Hepatocyte (in vitro differentiated cells): Measurements from ENCODE around the gene ADAM11. TPM values are rescaled to one million over a fixed set of nuclear protein-coding genes. Genes with fewer than 3 reads are reported as not detected.
"Not testable (repeated sequence)": the region's sequence is repeated elsewhere in the genome, so short reads cannot be mapped to it uniquely, and the experiment has no call there.

ENCODE experiments used
- DNase-seq: peaks from one replicate; pipeline ENCODE4 v3.0.0-alpha.2; 2016; ENCODE audit warnings: low spot score
- H2AFZ ChIP-seq: fragments of 200-600 bp; sonication (generic); 2 replicates; pipeline ENCODE4 v1.6.0; 2016; ENCODE audit warnings: antibody characterized with exemption, mild to moderate bottlenecking
- H3K27ac ChIP-seq: fragments of 200-600 bp; sonication (generic); 2 replicates; pipeline ENCODE4 v1.5.1; 2016; ENCODE audit warnings: mild to moderate bottlenecking
- H3K27me3 ChIP-seq: fragments of 200-600 bp; sonication (generic); 2 replicates; pipeline ENCODE4 v1.6.1; 2016
- H3K36me3 ChIP-seq: fragments of 200-600 bp; sonication (generic); replicated peaks from 2 replicates; pipeline ENCODE4 v1.5.1; 2016; ENCODE audit warnings: low read depth; ENCODE audit not compliant: insufficient read depth
- H3K4me1 ChIP-seq: fragments of 200-600 bp; sonication (generic); 2 replicates; pipeline ENCODE4 v1.5.1; 2016; ENCODE audit warnings: mild to moderate bottlenecking, moderate library complexity; ENCODE audit not compliant: insufficient read depth
- H3K4me2 ChIP-seq: fragments of 200-600 bp; sonication (generic); 2 replicates; pipeline ENCODE4 v1.6.0; 2016
- H3K4me3 ChIP-seq: fragments of 200-600 bp; sonication (generic); 2 replicates; pipeline ENCODE4 v1.5.1; 2016; ENCODE audit warnings: mild to moderate bottlenecking
- H3K79me2 ChIP-seq: fragments of 200-600 bp; sonication (generic); 2 replicates; pipeline ENCODE4 v1.6.0; 2017; ENCODE audit warnings: mild to moderate bottlenecking
- H3K9me2 ChIP-seq: fragments of 200-600 bp; sonication (generic); replicated peaks from 2 replicates; pipeline ENCODE4 v1.6.0; 2017; ENCODE audit warnings: mild to moderate bottlenecking; ENCODE audit not compliant: insufficient read depth
- H3K9me3 ChIP-seq: fragments of 200-600 bp; sonication (generic); 2 replicates; pipeline ENCODE4 v1.5.1; 2016; ENCODE audit warnings: low read depth, mild to moderate bottlenecking
- H4K20me1 ChIP-seq: fragments of 200-600 bp; sonication (generic); 2 replicates; pipeline ENCODE4 v1.6.0; 2016; ENCODE audit warnings: mild to moderate bottlenecking; ENCODE audit not compliant: insufficient read depth, poor library complexity, severe bottlenecking
- CTCF ChIP-seq: fragments of 200-600 bp; sonication (generic); IDR thresholded peaks from 2 replicates; pipeline ENCODE4 v1.5.1; 2016; ENCODE audit warnings: antibody characterized with exemption, mild to moderate bottlenecking; ENCODE audit not compliant: poor library complexity
- EZH2 ChIP-seq: fragments of 200-600 bp; sonication (generic); IDR thresholded peaks from 2 replicates; pipeline ENCODE4 v1.6.1; 2016; ENCODE audit warnings: antibody characterized with exemption, mild to moderate bottlenecking, borderline replicate concordance
- EZH2phosphoT487 ChIP-seq: fragments of 200-600 bp; sonication (generic); IDR thresholded peaks from one replicate; pipeline ENCODE4 v1.6.1; 2018; ENCODE audit warnings: antibody characterized with exemption, mild to moderate bottlenecking, low read depth, moderate library complexity; ENCODE audit not compliant: unreplicated experiment, severe bottlenecking
- WGBS: methylation state at CpG from one replicate; pipeline ENCODE4 v1.1.6; 2016; ENCODE audit warnings: low lambda C conversion rate; ENCODE audit errors: missing lambda C conversion rate; 5-methylcytosine and 5-hydroxymethylcytosine counted together
- polyA plus RNA-seq: library from polyadenylated mRNA; unstranded; fragments of >200 nt; fragmentation: Nextera tagmentation; extraction: Ambion mirVana; gene quantifications from 2 replicates; pipeline ENCODE4 v1.2.1, GENCODE V29; 2016
- total RNA-seq: library from RNA; depleted of rRNA; stranded (reverse); fragments of >200 nt; gene quantifications from 2 replicates; pipeline ENCODE4 v1.2.3, GENCODE V29; 2014

Gene ADAM11
- total and polyA plus RNA-seq, 2 experiments from 2014 or later, result 0.50 to 0.90 TPM

GRCh38 chr17:44751331-44751730 is 7.5 kb upstream of the ADAM11 start:
- WGBS, result 97% methylated on average over 7 of the region's 7 CpGs
- H3K36me3 ChIP-seq, result no peaks in the 10 kb centered on the region
- no peaks in the 10 kb centered on the region for H4K20me1 ChIP-seq
- no peaks in the 10 kb centered on the region for H3K9me2 ChIP-seq
- H3K9me3 ChIP-seq, result no peaks in the 10 kb centered on the region
- TF ChIP-seq EZH2phosphoT487 (no peak), EZH2 (no peak), CTCF (no peak)
- H3K27me3 ChIP-seq, result no peaks in the 10 kb centered on the region
- no peak overlapping the region for H2AFZ ChIP-seq
- H3K4me2 ChIP-seq, result no peak overlapping the region
- DNase-seq, result no peak
- H3K4me1 ChIP-seq, result no peaks in the 10 kb centered on the region
- no peak overlapping the region for H3K27ac ChIP-seq
- H3K4me3 ChIP-seq, result no peak overlapping the region
- no peaks in the 10 kb centered on the region for H3K79me2 ChIP-seq

GRCh38 chr17:44751806-44752205 is 7.0 kb upstream of the ADAM11 start:
- Histone ChIP-seq H3K4me3 (no peak overlapping the region), H3K36me3 (no peaks in the 10 kb centered on the region), H3K4me2 (no peak overlapping the region), H3K79me2 (no peaks in the 10 kb centered on the region), H4K20me1 (no peaks in the 10 kb centered on the region), H3K9me3 (no peaks in the 10 kb centered on the region), H3K27me3 (no peaks in the 10 kb centered on the region), H2AFZ (no peak overlapping the region), H3K4me1 (no peaks in the 10 kb centered on the region), H3K9me2 (no peaks in the 10 kb centered on the region), H3K27ac (no peak overlapping the region)
- DNase-seq, result no peak
- 87% methylated on average over 10 of the region's 10 CpGs for WGBS
- TF ChIP-seq EZH2phosphoT487, result no peak

- H3K27ac ChIP-seq, result no peak overlapping the region
- WGBS, result 86% methylated on average over 17 of the region's 17 CpGs
- H3K4me2 ChIP-seq, result no peak overlapping the region
- no peak for TF ChIP-seq EZH2phosphoT487
- no peak for TF ChIP-seq EZH2
- TF ChIP-seq CTCF, result no peak
- H2AFZ ChIP-seq, result no peak overlapping the region
- peaks cover 13% of the 10 kb centered on the region for H3K27me3 ChIP-seq
- no peaks in the 10 kb centered on the region for H3K36me3 ChIP-seq
- no peaks in the 10 kb centered on the region for H3K9me2 ChIP-seq
- no peak for DNase-seq
- H3K4me1 ChIP-seq, result no peaks in the 10 kb centered on the region
- no peaks in the 10 kb centered on the region for H3K9me3 ChIP-seq
- no peaks in the 10 kb centered on the region for H4K20me1 ChIP-seq
- no peaks in the 10 kb centered on the region for H3K79me2 ChIP-seq
- no peak overlapping the region for H3K4me3 ChIP-seq
Observed at GRCh38 chr17:44752953-44753861, 5.6 kb upstream of the ADAM11 start.

- 82% methylated on average over 7 of the region's 7 CpGs for WGBS
- H3K36me3 ChIP-seq, result no peaks in the 10 kb centered on the region
- H3K79me2 ChIP-seq, result no peaks in the 10 kb centered on the region
- H2AFZ ChIP-seq, result no peak overlapping the region
- no peak for DNase-seq
- no peak for TF ChIP-seq EZH2
- no peak for TF ChIP-seq CTCF
- no peak for TF ChIP-seq EZH2phosphoT487
- H4K20me1 ChIP-seq, result no peaks in the 10 kb centered on the region
- H3K27me3 ChIP-seq, result peaks cover 19% of the 10 kb centered on the region
- H3K27ac ChIP-seq, result no peak overlapping the region
- H3K9me3 ChIP-seq, result no peaks in the 10 kb centered on the region
- no peak overlapping the region for H3K4me2 ChIP-seq
- H3K9me2 ChIP-seq, result no peaks in the 10 kb centered on the region
- H3K4me3 ChIP-seq, result no peak overlapping the region
- peaks cover under 1% of the 10 kb centered on the region for H3K4me1 ChIP-seq
Observed at GRCh38 chr17:44754276-44754675, 4.5 kb upstream of the ADAM11 start.

GRCh38 chr17:44755180-44755579 is 3.6 kb upstream of the ADAM11 start:
- not testable (repeated sequence) for H3K79me2 ChIP-seq, H3K27ac ChIP-seq, H3K9me2 ChIP-seq, H3K36me3 ChIP-seq, H2AFZ ChIP-seq, H3K4me1 ChIP-seq, H3K4me3 ChIP-seq, DNase-seq, H4K20me1 ChIP-seq, H3K9me3 ChIP-seq, H3K4me2 ChIP-seq
- H3K27me3 ChIP-seq, result peaks cover 28% of the 10 kb centered on the region
- WGBS, result 96% methylated on average over 4 of the region's 5 CpGs
